Lung (tissue), 12 donors: ENCODE results near the gene CTRB2. TPM values are rescaled to one million over a fixed set of nuclear protein-coding genes. Genes with fewer than 3 reads are reported as not detected.
A peak's percentile ranks its signal among the peaks of the same experiment; 100 is the strongest.

Source experiments
- ATAC-seq: fragments of 200-7000 bp; cut with Tn5 transposase; one replicate; pipeline ENCODE4 v1.9.1; 2020; ENCODE audit warnings: moderate number of reproducible peaks; ENCODE audit not compliant: insufficient read depth, low FRiP score
- DNase-seq, 3 donors: peaks; one replicate each; pipeline ENCODE4 v3.0.0-alpha.2; 2013 to 2017
- H3K27ac ChIP-seq, 2 donors: one replicate each; pipeline ENCODE4 v1.5.1; 2013; ENCODE audit warnings: mild to moderate bottlenecking in 2 of 2, moderate library complexity in 2 of 2, control low read depth in 1 of 2, inconsistent platforms in 1 of 2, low read depth in 1 of 2, low read length in 1 of 2
- H3K27me3 ChIP-seq, 3 donors: one replicate each; pipeline ENCODE4 v1.5.1; 2013; ENCODE audit warnings: low read length in 2 of 3; ENCODE audit not compliant: control insufficient read depth in 3 of 3, insufficient read depth in 3 of 3
- H3K36me3 ChIP-seq, 4 donors: one replicate each; pipeline ENCODE4 v1.5.1; 2013; ENCODE audit warnings: low read length in 4 of 4, mild to moderate bottlenecking in 1 of 4, moderate library complexity in 1 of 4; ENCODE audit not compliant: control insufficient read depth in 4 of 4, insufficient read depth in 4 of 4
- H3K4me1 ChIP-seq, 5 donors: one replicate each; pipeline ENCODE4 v1.5.1; 2013; ENCODE audit warnings: low read length in 5 of 5, mild to moderate bottlenecking in 2 of 5, moderate library complexity in 1 of 5; ENCODE audit not compliant: control insufficient read depth in 5 of 5, insufficient read depth in 5 of 5
- H3K4me3 ChIP-seq: one replicate; pipeline ENCODE4 v1.5.1; 2013; ENCODE audit warnings: mild to moderate bottlenecking, control low read depth, moderate library complexity
- H3K9ac ChIP-seq, 2 donors: one replicate each; pipeline ENCODE4 v1.5.1; 2013; ENCODE audit warnings: low read length in 2 of 2, control low read depth in 1 of 2; ENCODE audit not compliant: insufficient read depth in 1 of 2
- H3K9me3 ChIP-seq, 4 donors: one replicate each; pipeline ENCODE4 v1.5.1; 2013; ENCODE audit warnings: low read length in 3 of 4, mild to moderate bottlenecking in 1 of 4, moderate library complexity in 1 of 4; ENCODE audit not compliant: control insufficient read depth in 4 of 4, insufficient read depth in 3 of 4
- CTCF ChIP-seq: IDR thresholded peaks from 2 replicates; pipeline ENCODE4 v1.5.1; 2012; ENCODE audit warnings: mild to moderate bottlenecking; ENCODE audit errors: control extremely low read depth, extremely low read depth
- WGBS, 2 donors: extraction: QIAGEN DNeasy Blood & Tissue Kit; methylation state at CpG; one replicate each; pipeline ENCODE4 v1.1.7; 2013; 5-methylcytosine and 5-hydroxymethylcytosine counted together
- polyA plus RNA-seq, 2 donors: library from polyadenylated mRNA; stranded (reverse); fragments of 200-250 nt; gene quantifications; one replicate each; pipeline ENCODE4 v1.2.1, GENCODE V29; 2013
- total RNA-seq, 2 donors: library from RNA; depleted of rRNA in 1 of 2; stranded (reverse); fragments of >200 nt in 1 of 2; gene quantifications; one replicate each; pipeline ENCODE4 v1.2.1, GENCODE V29; 2014 to 2021
- donor health status: control.
- donor health status: control.
- donor health status: Bipolar disorder and iron deficiency.
- donor health status: healthy.
- donor health status: DM: yes; HTN: yes; CAD: no.

Gene CTRB2
- total and polyA plus RNA-seq, 4 donors: 0.65 to 14.6 (median 1.3) TPM; not detected in 1

GRCh38 chr16:75218256-75219076, 11.5 kb upstream of the CTRB2 start, which contains the start of gene CTRB1:
Gene CTRB1, plus strand, starts transcription at chr16:75218988. Its CDS starts 20 bp downstream, at chr16:75219008.
- no peak for ATAC-seq
- no peak within 1 kb of the TSS for H3K4me3 ChIP-seq
- no peaks in the 10 kb centered on the region for H3K9me3 ChIP-seq
- no peaks in the 10 kb centered on the region for H3K4me1 ChIP-seq
- H3K36me3 ChIP-seq: no peaks in the 10 kb centered on the region
- DNase-seq: no peak
- H3K9ac ChIP-seq: peak within 1 kb of the TSS; percentile 4 to 25
- WGBS, 2 donors: 89 to 92% methylated on average over 19 of the region's 19 CpGs
- TF ChIP-seq CTCF: no peak
- no peaks in the 10 kb centered on the region for H3K27me3 ChIP-seq
- no peak within 1 kb of the TSS for H3K27ac ChIP-seq

GRCh38 chr16:75217389-75217851, 10.5 kb upstream of the CTRB2 start:
- H3K27ac ChIP-seq: no peak overlapping the region
- H3K4me3 ChIP-seq: no peak overlapping the region
- no peaks in the 10 kb centered on the region for H3K4me1 ChIP-seq
- DNase-seq (no peak), ATAC-seq (no peak)
- no peaks in the 10 kb centered on the region for H3K36me3 ChIP-seq
- TF ChIP-seq CTCF: no peak
- no peaks in the 10 kb centered on the region for H3K9me3 ChIP-seq
- no peak overlapping the region for H3K9ac ChIP-seq
- WGBS, 2 donors: 91 to 92% methylated on average over 11 of the region's 11 CpGs
- no peaks in the 10 kb centered on the region for H3K27me3 ChIP-seq

- Histone ChIP-seq H3K36me3 (no peaks in the 10 kb centered on the region), H3K27ac (no peak overlapping the region), H3K9me3 (no peaks in the 10 kb centered on the region), H3K4me3 (no peak overlapping the region), H3K27me3 (no peaks in the 10 kb centered on the region), H3K9ac (no peak overlapping the region), H3K4me1 (no peaks in the 10 kb centered on the region)
- 89% methylated on average over 7 of the region's 7 CpGs for WGBS, 2 donors
- no peak for DNase-seq
- ATAC-seq: no peak
- TF ChIP-seq CTCF: no peak
Measured at GRCh38 chr16:75216576-75216975, 9.6 kb upstream of the CTRB2 start.
